ENCODE results near the gene GATA3.

The GATA3 gene

DNA sequence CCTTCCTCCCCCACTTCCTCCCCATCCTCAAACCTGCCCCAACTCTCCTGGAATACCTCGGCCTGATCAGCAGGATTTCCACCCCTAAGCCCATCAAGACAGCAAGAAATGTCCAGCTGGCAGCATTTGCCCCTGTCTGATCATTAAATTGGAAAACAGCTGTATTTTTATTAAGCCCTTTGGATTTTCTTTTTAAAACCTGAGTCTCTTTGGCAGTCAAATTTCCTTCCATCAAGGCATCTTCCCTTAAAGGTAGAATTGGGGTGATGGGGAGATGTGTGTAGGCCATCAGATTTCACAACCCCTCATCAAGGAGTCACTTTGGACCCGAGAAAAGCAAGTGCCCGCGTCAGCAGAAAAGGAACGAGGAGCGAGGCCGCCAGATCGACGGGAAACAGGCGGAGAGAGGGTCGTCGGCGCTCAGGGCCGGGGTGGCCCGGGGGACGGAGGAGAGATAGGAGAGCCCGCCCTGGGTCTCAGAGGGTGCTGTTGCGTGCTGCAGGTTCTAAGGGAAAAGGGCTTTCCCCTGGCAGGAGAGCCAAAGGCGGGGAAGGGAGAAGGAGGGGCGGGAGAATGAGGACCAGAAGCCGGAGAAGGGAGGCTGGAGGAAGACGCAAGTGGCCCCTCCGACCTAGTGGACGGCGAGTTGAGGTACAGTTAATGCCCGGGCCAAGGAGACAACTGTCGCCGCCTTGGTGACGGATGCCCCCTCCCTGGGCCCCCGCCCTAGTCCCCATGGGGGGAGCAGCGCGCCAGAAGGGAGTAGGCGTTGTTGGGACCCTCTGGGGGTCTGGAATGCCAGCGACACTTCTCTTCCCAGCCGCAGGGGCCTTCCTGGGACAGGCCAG is 11.5 kb upstream of the GATA3 start:
- no peak overlapping the region for H3K27ac ChIP-seq
- H3K4me3 ChIP-seq = 0 out of 20 replicates have a peak overlapping the region, but pooled peaks of 1 of the 10 experiments have one; percentile 1
- peaks cover 0 to 11% (median 5%) of the 10 kb centered on the region in 11 experiments; a peak in 9 of 22 replicates for H3K9me3 ChIP-seq (replicated peaks in 1 of 11)
- peaks cover 100% of the 10 kb centered on the region in 11 experiments for H3K27me3 ChIP-seq
- TF ChIP-seq Cebpa-rat (IDR thresholded peaks at IDR 0.05) = no peak
- no peak overlapping the region for H3K9ac ChIP-seq
- peak overlapping the region in 2 of 11 experiments; percentile 31 to 47; a peak in 4 of 22 replicates for H3K4me2 ChIP-seq
- H3K4me1 ChIP-seq = peaks cover 0 to 33% (median 13%) of the 10 kb centered on the region in 10 experiments; a peak in 10 of 20 replicates
- H4K20me1 ChIP-seq = peaks cover 0 to 98% (median 76%) of the 10 kb centered on the region in 11 experiments; a peak in 18 of 22 replicates
- no peaks in the 10 kb centered on the region for H3K36me3 ChIP-seq

DNA sequence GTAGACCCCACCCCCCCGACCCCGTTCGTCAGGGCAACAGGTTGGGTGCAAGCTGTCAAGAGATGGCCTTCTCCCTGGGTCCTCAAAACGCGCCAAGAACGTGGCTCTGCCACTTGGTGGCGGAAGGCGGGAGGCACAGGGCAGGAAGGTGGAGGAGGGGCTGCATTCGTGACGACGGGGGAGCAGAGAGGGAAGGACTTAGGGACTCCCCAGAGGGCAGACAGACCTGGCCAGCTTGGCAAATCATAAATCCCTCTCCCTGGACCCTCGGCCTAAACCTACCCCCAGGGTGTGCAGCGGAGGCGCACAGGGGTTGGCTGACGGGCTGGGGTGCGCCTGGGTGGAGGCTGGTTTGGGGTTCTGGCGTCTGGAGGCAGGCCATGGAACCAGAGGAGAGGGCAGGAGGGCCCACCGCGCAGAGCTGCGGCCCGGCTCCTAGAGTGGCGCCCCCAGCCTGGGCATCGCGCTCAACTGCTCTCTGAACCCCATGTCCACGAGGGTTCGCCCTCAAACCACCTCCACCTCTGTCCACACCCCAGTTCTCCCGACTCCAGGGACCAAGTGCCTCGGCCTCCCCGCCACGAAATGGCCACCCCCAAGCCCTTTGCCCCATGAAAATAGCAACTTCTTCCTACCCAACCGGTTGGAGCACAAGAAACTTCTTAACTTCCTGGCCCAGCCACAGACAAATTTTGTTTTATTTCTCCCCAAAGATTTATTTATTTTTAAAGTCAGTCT is 10.8 kb upstream of the GATA3 start:
- H3K27me3 ChIP-seq = peaks cover 100% of the 10 kb centered on the region in 11 experiments
- peak overlapping the region in 3 of 10 experiments; percentile 13 to 48 (median 42); a peak in 4 of 20 replicates for H3K4me3 ChIP-seq
- H3K36me3 ChIP-seq = no peaks in the 10 kb centered on the region
- H3K27ac ChIP-seq = no peak overlapping the region
- peak overlapping the region in 5 of 11 experiments; percentile 15 to 92 (median 71); a peak in 7 of 22 replicates for H3K4me2 ChIP-seq
- peaks cover 0 to 11% (median 5%) of the 10 kb centered on the region in 11 experiments; a peak in 9 of 22 replicates for H3K9me3 ChIP-seq (replicated peaks in 1 of 11)
- no peak overlapping the region for H3K9ac ChIP-seq
- no peak for TF ChIP-seq Cebpa-rat (IDR thresholded peaks at IDR 0.05)
- H3K4me1 ChIP-seq = peaks cover 0 to 33% (median 14%) of the 10 kb centered on the region in 10 experiments; a peak in 11 of 20 replicates
- H4K20me1 ChIP-seq = peaks cover 0 to 97% (median 78%) of the 10 kb centered on the region in 11 experiments; a peak in 19 of 22 replicates

DNA sequence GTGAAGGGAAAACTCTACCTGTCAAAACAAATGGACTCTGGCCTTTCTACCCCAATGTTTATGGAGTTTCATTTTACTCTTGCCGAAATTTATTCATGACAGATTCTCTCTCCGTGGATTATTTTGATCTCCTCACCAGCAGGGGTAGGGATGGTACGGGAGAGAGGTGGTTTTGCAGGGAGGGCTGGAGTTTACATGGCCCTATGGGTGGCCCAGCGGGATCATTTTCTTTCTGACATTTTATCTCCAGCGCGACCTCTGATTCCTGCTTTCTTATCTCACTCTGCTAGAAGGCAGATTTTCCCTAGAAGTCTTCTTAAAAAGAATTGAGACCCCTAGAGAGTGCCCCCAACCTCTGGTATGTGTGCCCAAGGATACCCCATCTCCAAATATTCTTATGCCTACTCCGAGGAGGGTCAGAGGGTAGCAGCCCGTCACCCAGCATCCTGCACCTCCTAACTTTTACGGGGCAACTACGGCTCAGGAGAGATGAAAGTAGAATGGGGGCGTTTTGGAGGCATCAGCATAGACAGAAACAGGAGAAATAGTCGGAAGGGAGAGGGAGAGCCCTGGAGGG is 10.1 kb upstream of the GATA3 start:
- Histone ChIP-seq H3K36me3 (no peaks in the 10 kb centered on the region), H3K4me2 (peak overlapping the region in 8 of 11 experiments; percentile 24 to 92 (median 52); a peak in 10 of 22 replicates), H3K9me3 (replicated peaks in 1 of 11) (peaks cover 0 to 11% (median 5%) of the 10 kb centered on the region in 11 experiments; a peak in 9 of 22 replicates), H3K9ac (no peak overlapping the region), H3K27me3 (peaks cover 100% of the 10 kb centered on the region in 11 experiments), H4K20me1 (peaks cover 0 to 96% (median 79%) of the 10 kb centered on the region in 11 experiments; a peak in 19 of 22 replicates), H3K4me3 (peak overlapping the region in 3 of 10 experiments; percentile 47 to 53 (median 48); a peak in 5 of 20 replicates), H3K4me1 (peaks cover 5 to 38% (median 20%) of the 10 kb centered on the region in 10 experiments; a peak in 16 of 20 replicates), H3K27ac (no peak overlapping the region)
- no peak for TF ChIP-seq Cebpa-rat (IDR thresholded peaks at IDR 0.05)

DNA sequence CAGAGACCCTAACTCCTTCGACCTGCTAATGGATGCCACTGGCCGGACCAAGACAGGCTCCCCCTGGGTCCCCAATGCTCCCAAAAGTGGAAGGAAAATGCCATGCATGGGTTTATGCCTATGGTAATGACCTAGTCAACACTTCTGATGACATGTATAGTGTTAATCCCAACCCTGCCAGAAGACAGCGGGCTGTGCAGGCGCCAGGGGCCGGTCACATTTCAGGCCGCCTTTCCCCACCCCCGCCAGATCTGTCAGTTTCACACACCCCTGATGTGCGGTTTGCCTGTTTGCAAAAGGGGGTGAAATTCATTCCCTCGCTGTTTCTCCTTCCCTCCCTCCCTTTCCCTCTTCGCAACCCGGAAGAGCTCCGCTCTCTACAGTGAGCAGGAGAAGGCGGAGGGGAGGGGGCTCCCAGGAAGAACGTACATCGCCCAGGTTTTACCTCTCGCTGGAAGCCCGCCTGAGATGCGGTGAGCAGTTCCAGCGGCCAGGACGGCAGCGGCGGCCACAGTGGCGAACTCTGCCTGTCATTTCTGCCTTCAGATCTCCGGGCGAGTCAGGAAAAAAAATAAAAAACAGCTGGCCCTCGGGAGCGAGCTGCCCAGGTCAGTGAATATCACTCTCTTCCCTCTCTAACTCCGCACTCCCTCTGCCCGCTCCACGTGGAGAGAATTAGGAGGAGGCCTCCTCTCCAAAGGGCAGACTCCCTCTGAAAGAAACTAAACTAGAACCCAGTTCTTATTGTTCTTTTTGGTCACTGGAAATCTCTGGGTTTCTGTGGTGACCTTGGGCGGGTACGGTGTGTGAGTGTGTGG is 9.4 kb upstream of the GATA3 start:
- Histone ChIP-seq H3K4me1 (peaks cover 12 to 45% (median 27%) of the 10 kb centered on the region in 10 experiments; a peak in 19 of 20 replicates), H3K4me3 (peak overlapping the region in 7 of 10 experiments; percentile 6 to 53 (median 35); a peak in 9 of 20 replicates)
- no peak for TF ChIP-seq Cebpa-rat (IDR thresholded peaks at IDR 0.05)

DNA sequence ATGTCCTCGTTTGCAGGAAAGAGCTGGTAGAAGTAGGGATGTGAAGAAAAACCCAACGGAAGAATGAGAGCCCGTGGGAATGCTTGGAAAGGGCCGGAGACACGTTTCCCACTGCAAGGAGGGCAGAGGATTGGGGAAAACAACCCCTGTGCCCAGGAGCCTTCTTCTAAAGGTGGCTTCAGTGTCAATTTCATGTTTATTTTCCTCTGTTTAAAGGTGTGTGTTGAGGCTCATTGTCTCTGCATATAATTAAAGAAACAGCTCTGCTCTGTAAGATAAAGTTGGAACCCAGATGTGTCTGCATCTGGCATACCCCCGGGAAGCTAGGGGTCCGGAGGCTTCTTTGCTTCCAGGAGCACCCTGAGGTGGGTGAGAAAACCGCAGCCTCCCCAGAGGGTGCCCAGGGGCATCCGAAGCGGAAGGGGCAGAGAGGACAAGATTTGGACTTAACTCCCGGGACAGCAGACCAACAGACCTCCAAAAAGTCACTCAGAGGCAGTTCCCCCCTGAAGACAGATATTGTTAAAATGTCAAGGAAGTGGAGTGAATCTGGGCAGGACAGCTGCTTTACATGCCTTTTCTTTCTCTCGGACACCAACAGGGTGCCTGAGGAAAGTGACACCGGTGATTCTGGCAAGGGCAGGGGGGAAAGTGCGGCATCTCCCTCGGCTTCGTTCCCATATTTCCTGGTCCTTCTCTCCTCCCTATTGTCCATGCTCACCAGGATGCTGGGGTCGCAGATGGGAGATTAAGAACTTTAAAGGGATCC is 8.6 kb upstream of the GATA3 start:
- Histone ChIP-seq H3K4me1 (peaks cover 18 to 53% (median 34%) of the 10 kb centered on the region in 10 experiments; a peak in 19 of 20 replicates), H3K4me2 (peak overlapping the region in 2 of 11 experiments; percentile 76 to 92; a peak in 6 of 22 replicates), H3K4me3 (peak overlapping the region in 3 of 10 experiments; percentile 11 to 48 (median 47); a peak in 3 of 20 replicates), H3K9ac (no peak overlapping the region), H3K9me3 (replicated peaks in 1 of 11) (peaks cover 0 to 11% (median 5%) of the 10 kb centered on the region in 11 experiments; a peak in 9 of 22 replicates), H3K27me3 (peaks cover 100% of the 10 kb centered on the region in 11 experiments), H4K20me1 (peaks cover 0 to 96% (median 90%) of the 10 kb centered on the region in 11 experiments; a peak in 19 of 22 replicates), H3K27ac (no peak overlapping the region), H3K36me3 (no peaks in the 10 kb centered on the region)
- TF ChIP-seq Cebpa-rat (IDR thresholded peaks at IDR 0.05) = no peak

More for the DNA sequence above, 9.4 kb upstream of the GATA3 start:
- peaks cover 100% of the 10 kb centered on the region in 11 experiments for H3K27me3 ChIP-seq
- H3K36me3 ChIP-seq = no peaks in the 10 kb centered on the region
- H3K9ac ChIP-seq = peak overlapping the region in 2 of 11 experiments; percentile 30 to 31; a peak in 1 of 22 replicates
- peaks cover 0 to 11% (median 5%) of the 10 kb centered on the region in 11 experiments; a peak in 9 of 22 replicates for H3K9me3 ChIP-seq (replicated peaks in 1 of 11)
- H3K27ac ChIP-seq = no peak overlapping the region
- peak overlapping the region; percentile 11 to 92 (median 47); a peak in 17 of 22 replicates for H3K4me2 ChIP-seq
- peaks cover 0 to 96% (median 85%) of the 10 kb centered on the region in 11 experiments; a peak in 19 of 22 replicates for H4K20me1 ChIP-seq

DNA sequence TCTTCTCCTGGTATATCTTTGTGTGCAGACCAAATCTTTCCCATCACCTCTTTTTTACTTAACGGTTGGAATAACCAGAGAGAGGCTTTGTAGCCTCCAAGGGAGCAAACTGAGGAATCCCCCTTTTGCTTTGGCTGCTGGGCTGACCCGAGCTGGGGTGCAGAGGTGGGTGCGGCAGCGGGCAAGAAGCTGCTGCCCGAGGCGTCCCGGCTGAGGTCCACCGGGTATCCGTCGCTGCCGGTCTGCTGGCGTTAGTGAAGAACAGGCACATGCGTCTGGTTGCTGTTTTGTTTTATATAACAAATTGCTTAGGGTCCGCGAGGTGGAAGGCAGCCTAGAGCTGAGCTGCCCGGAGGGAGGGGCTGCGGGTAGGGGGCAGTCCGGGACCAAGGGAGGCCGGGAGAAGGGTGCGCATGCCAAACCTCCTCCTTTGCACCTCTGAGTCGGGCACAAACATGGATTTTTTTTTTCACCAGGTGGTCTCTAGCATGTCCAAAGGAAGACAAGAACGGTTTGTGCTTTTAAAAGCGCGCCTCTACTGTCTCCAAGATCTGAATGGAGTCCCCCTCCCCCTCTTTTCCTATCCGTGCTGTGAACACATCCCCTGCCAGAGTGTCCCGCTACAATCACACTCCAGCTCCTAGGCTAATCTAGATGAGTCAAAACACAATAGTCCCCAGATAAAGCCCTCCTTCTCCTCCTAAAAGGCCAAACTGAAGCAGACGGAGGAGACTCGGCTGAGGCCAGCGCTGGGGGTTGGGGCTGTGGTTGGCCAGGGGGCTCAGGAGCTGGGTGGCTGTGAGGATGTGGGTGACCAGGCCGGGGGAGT is 6.8 kb upstream of the GATA3 start:
- no peak for TF ChIP-seq Cebpa-rat (IDR thresholded peaks at IDR 0.05)
- no peaks in the 10 kb centered on the region for H3K36me3 ChIP-seq
- no peak overlapping the region for H3K4me2 ChIP-seq
- H3K27ac ChIP-seq = no peak overlapping the region
- H3K9me3 ChIP-seq (replicated peaks in 1 of 11) = peaks cover 0 to 11% (median 5%) of the 10 kb centered on the region in 11 experiments; a peak in 9 of 22 replicates
- no peak overlapping the region for H3K9ac ChIP-seq
- H4K20me1 ChIP-seq = peaks cover 0 to 97% (median 92%) of the 10 kb centered on the region in 11 experiments; a peak in 19 of 22 replicates
- H3K4me3 ChIP-seq = no peak overlapping the region
- H3K27me3 ChIP-seq = peaks cover 99 to 100% (median 100%) of the 10 kb centered on the region in 11 experiments
- H3K4me1 ChIP-seq = peaks cover 18 to 46% (median 34%) of the 10 kb centered on the region in 10 experiments; a peak in 19 of 20 replicates
